Small intestine (tissue), 7 donors: ENCODE data around the gene IRAK3. TPM values are rescaled to one million over a fixed set of nuclear protein-coding genes. Genes with fewer than 3 reads are reported as not detected.
"Not testable (repeated sequence)": the region's sequence is repeated elsewhere in the genome, so short reads cannot be mapped to it uniquely, and the experiment has no call there.

Experiments used
- DNase-seq, 2 donors: peaks; one replicate each; pipeline versions ENCODE4 v3.0.0 to v3.0.0-alpha.2; 2013
- FAIRE-seq: peaks from 2 replicates; lab custom pipeline; 2012; peaks lifted over from hg19 to GRCh38; lab: Jason Lieb, UNC
- H3K27ac ChIP-seq, 3 donors: one replicate each; pipeline ENCODE4 v1.5.1; 2013; ENCODE audit warnings: low read length in 2 of 3, mild to moderate bottlenecking in 2 of 3, control low read depth in 1 of 3, inconsistent platforms in 1 of 3, low read depth in 1 of 3, moderate library complexity in 1 of 3
- H3K27me3 ChIP-seq, 3 donors: one replicate each; pipeline ENCODE4 v1.6.1; 2013; ENCODE audit warnings: low read length in 3 of 3, inconsistent platforms in 1 of 3; ENCODE audit not compliant: control insufficient read depth in 3 of 3, insufficient read depth in 3 of 3
- H3K36me3 ChIP-seq, 3 donors: one replicate each; pipeline ENCODE4 v1.6.1; 2013; ENCODE audit warnings: low read length in 3 of 3, inconsistent platforms in 1 of 3, low read depth in 1 of 3, mild to moderate bottlenecking in 1 of 3, moderate library complexity in 1 of 3; ENCODE audit not compliant: control insufficient read depth in 3 of 3, insufficient read depth in 2 of 3
- H3K4me1 ChIP-seq, 3 donors: one replicate each; pipeline ENCODE4 v1.6.1; 2013; ENCODE audit warnings: low read length in 2 of 3, inconsistent platforms in 1 of 3, low read depth in 1 of 3, mild to moderate bottlenecking in 1 of 3, moderate library complexity in 1 of 3; ENCODE audit not compliant: control insufficient read depth in 3 of 3, insufficient read depth in 2 of 3
- H3K4me3 ChIP-seq, 3 donors: one replicate each; pipeline ENCODE4 v1.5.1; 2013; ENCODE audit warnings: low read length in 3 of 3, control low read depth in 1 of 3, inconsistent platforms in 1 of 3, low read depth in 1 of 3, mild to moderate bottlenecking in 1 of 3, moderate library complexity in 1 of 3
- H3K9me3 ChIP-seq, 2 donors: one replicate each; pipeline ENCODE4 v1.6.1; 2013; ENCODE audit warnings: low read depth in 1 of 2, low read length in 1 of 2; ENCODE audit not compliant: control insufficient read depth in 2 of 2, insufficient read depth in 1 of 2
- WGBS, 3 donors: extraction: QIAGEN DNeasy Blood & Tissue Kit; methylation state at CpG; one replicate each; pipeline ENCODE4 v1.1.7; 2013; 5-methylcytosine and 5-hydroxymethylcytosine counted together
- polyA plus RNA-seq, 4 donors: library from polyadenylated mRNA; stranded (reverse) in 3 of 4; unstranded in 1 of 4; fragments of 200-250 nt in 3 of 4; fragments of 120-200 nt in 1 of 4; gene quantifications; one replicate each; pipeline versions ENCODE4 v1.2.1 to v1.2.3, GENCODE V29; 2013
- donor health status: healthy with polysubstance abuse.
- donor health status: control.
- donor health status: control.
- donor health status: Bipolar disorder and iron deficiency.
- donor health status: healthy.

IRAK3 gene
- polyA plus RNA-seq, 4 donors: 0.22 to 4.0 (median 1.6) TPM

DNA sequence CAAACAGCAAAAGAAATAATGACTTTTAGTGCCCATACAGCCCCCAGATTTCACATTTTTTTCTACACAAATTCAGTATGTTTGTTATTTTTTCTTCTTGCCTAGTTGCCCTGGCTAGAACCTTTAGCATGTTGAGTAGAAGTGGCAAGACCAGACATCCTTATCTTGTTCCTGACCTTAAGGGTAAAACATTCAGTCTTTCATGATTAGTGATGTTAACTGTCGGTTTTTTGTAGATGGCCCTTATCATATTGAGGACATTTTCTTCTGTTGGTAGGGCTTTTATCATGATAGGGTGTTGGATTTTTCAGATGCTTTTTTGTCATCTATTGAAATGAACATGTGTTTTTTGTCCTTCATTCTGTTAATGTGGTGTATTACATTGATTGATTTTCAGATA is 17.1 kb downstream of the IRAK3 start:
- no peak for DNase-seq
- FAIRE-seq: no peak
- H3K27me3 ChIP-seq: no peaks in the 10 kb centered on the region
- H3K27ac ChIP-seq: no peak overlapping the region
- no peak overlapping the region for H3K4me3 ChIP-seq
- no peaks in the 10 kb centered on the region for H3K36me3 ChIP-seq
- H3K4me1 ChIP-seq: no peaks in the 10 kb centered on the region
- H3K9me3 ChIP-seq: no peaks in the 10 kb centered on the region
- WGBS, 3 donors: 65 to 83% (median 81%) methylated on average over 1 of the region's 1 CpG

DNA sequence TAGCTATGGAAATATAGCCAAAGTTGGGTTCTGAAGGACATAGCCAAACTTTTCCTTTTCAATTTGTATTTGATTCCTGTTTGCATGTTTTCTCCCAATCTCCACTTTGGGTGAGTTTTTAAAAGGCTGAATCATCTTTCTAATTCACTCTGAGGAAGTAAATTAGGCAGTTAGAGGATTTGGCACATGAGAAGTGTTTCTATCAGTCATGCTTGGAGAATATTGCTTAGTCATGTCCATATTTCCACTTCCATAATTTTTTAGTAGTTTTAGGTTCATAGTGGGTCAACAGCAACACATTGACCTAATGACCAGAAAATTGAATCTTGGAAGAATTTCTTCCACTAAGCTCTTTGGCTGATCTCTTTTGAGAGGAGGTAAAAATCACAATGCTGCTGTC is 21.8 kb downstream of the IRAK3 start:
- H3K4me1 ChIP-seq: peaks cover 0 to 6% (median 0%) of the 10 kb centered on the region in 3 donors
- no peaks in the 10 kb centered on the region for H3K27me3 ChIP-seq
- no peaks in the 10 kb centered on the region for H3K36me3 ChIP-seq
- no peak overlapping the region for H3K4me3 ChIP-seq
- H3K9me3 ChIP-seq: no peaks in the 10 kb centered on the region
- DNase-seq (no peak), FAIRE-seq (no peak)
- H3K27ac ChIP-seq: no peak overlapping the region

DNA sequence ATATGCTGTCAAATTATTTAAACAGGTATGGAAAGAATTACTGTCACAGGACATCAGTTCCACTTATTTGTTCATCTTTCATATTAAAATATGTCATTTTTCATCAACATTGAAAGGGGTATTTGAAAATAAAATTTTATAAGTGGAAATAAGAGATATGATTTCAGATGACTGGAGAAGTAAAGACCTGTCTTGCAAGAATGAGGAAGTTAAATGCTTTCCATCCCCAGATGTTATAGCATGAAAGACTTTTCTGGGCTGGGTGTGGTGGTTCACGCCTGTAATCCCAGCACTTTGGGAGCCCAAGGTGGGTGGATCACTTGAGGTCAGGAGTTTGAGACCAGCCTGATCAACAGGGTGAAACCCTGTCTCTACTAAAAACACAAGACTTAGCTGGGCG is 22.6 kb downstream of the IRAK3 start:
- not testable (repeated sequence) for DNase-seq, H3K36me3 ChIP-seq, H3K9me3 ChIP-seq, H3K27ac ChIP-seq, H3K27me3 ChIP-seq, FAIRE-seq, H3K4me3 ChIP-seq, H3K4me1 ChIP-seq
- 67 to 82% (median 80%) methylated on average over 2 of the region's 2 CpGs for WGBS, 3 donors

DNA sequence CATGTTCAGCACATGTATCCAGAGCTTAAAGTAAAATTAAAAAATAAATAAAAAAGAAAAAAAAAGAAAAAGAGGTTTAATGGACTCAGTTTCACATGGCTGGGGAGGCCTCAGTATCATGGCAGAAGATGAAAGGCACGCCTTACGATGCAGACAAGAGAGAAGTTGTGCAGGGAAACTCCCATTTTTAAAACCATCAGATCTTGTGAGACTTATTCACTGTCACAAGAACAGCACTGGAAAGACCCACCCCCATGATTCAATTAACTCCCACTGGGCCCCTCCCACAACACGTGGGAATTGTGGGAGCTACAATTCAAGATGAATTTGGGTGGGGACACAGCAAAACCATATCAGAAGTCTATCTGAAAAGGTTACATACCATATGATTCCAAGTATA is 24.0 kb downstream of the IRAK3 start:
- WGBS, 3 donors: 79 to 82% (median 81%) methylated on average over 3 of the region's 3 CpGs
- not testable (repeated sequence) for DNase-seq, H3K27me3 ChIP-seq, FAIRE-seq, H3K27ac ChIP-seq, H3K4me3 ChIP-seq, H3K4me1 ChIP-seq, H3K9me3 ChIP-seq, H3K36me3 ChIP-seq

DNA sequence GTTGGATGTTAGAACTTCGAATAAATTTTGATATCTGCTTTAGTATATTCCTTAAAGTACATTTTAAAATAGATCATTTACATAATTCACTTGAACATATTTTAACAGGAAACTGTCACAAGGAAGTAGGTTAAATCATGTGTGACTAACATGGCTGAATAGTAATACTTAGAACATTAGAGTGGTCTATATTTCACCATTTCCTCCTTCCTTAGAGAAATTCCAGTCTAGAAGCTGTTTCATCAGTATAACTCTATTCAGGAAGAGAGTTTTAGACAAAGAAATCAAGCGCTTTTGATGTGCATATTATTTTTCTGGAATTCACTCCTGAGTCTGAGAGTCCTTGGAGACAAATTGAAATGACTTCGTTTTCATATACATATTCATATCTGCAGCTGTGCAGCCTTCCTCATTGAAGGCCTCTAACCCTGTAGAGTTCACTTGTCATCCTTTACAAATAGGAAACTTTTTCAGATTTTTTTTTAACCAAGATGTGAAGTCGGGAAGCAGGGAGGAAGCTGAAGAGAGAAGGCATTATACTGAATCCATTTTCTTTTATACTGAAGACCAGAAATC is 28.4 kb downstream of the IRAK3 start:
- 77 to 88% (median 83%) methylated on average over 4 of the region's 4 CpGs for WGBS, 3 donors
- Histone ChIP-seq H3K4me3 (no peak overlapping the region), H3K27me3 (no peaks in the 10 kb centered on the region), H3K9me3 (no peaks in the 10 kb centered on the region), H3K4me1 (peaks cover 0 to 6% (median 0%) of the 10 kb centered on the region in 3 donors), H3K36me3 (no peaks in the 10 kb centered on the region), H3K27ac (no peak overlapping the region)
- DNase-seq (no peak), FAIRE-seq (no peak)

DNA sequence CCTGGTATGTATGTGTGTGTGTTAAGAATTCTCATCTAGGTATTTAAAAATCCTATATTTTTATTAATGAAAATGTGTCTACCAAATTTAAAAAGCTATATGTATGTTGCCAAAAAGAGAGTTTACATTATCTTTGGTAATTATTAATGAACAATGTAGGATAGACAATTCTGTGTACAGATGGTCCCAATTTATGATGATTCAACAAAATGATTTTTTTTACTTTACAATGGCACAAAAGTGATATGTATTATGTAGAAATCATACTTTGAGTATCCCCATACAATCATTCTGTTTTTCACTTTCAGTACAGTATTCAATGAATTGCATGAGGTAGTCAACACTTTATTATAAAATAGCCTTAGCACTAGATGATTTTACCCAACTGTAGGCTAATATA is 39.4 kb downstream of the IRAK3 start:
- Histone ChIP-seq H3K27me3 (no peaks in the 10 kb centered on the region), H3K9me3 (no peaks in the 10 kb centered on the region), H3K4me3 (no peak overlapping the region), H3K27ac (no peak overlapping the region), H3K36me3 (no peaks in the 10 kb centered on the region), H3K4me1 (peaks cover 0 to 3% (median 0%) of the 10 kb centered on the region in 3 donors)
- DNase-seq (no peak), FAIRE-seq (no peak)

DNA sequence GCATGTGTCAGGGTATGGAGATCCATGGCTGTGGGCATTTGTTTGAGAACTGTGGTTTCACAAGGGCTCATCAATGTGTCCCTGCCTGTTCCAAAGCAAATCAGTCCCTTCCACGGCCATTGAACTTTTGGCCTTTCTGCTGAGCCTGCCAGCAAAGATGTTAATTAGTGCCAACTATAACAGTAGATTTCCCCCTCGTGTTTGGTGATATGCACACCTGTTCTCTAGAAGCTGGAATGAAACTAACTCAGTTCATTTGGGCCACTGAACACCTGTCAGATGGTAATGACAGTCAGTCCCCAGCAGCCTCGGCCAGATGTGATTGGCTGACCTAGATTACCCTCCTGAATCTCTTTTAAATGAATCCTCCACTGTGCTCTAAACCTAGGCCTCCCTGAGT is 43.2 kb downstream of the IRAK3 start:
- peak in 1 of 2 donors; percentile 17 for DNase-seq
- no peak for FAIRE-seq
- H3K36me3 ChIP-seq: no peaks in the 10 kb centered on the region
- 6 to 25% (median 25%) methylated on average over 3 of the region's 3 CpGs for WGBS, 3 donors
- H3K27me3 ChIP-seq: peaks cover 0 to 14% (median 0%) of the 10 kb centered on the region in 3 donors
- H3K27ac ChIP-seq: no peak overlapping the region
- peaks cover 0 to 3% (median 0%) of the 10 kb centered on the region in 3 donors for H3K4me1 ChIP-seq
- H3K9me3 ChIP-seq: no peaks in the 10 kb centered on the region
- H3K4me3 ChIP-seq: no peak overlapping the region

DNA sequence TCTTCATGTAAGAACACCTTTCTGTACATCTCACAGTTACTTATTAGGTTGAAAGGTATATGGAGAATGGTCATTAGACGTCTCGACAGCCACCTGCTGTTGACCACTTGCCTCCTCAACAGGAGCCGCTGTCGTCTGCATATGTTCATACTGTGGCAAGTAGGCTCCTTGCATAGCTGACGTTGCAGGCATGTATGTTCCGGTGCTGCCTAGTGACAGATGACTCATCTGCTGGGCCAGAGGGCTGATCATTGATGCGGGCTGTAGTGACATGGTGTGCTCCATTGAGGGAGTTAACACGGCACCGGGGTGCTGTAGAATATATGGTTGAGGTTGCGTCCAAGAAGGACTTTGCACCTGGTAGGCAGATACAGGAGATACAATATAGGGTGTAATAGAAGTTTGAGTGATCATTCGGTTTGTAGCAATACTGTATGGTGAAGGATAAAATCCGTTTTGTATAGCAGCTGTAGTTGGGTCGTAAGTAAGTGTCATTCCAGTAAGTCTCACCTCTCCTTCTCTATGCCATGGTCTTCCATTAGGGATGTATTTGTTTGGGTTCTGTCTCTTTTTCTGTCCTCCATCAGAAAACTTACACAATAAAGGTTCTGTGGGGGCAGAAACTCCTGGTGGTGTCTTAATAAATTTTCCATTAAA is 45.2 kb downstream of the IRAK3 start:
- H3K4me1 ChIP-seq, FAIRE-seq, H3K27ac ChIP-seq, H3K4me3 ChIP-seq, H3K36me3 ChIP-seq, H3K9me3 ChIP-seq: not testable (repeated sequence)
- peak; percentile 35 to 65 for DNase-seq
- H3K27me3 ChIP-seq: peaks cover 0 to 14% (median 0%) of the 10 kb centered on the region in 3 donors
- 23 to 63% (median 56%) methylated on average over 13 of the region's 13 CpGs for WGBS, 3 donors
